ENCODE data around the gene UBE2U. TPM values are rescaled to one million over a fixed set of nuclear protein-coding genes. Genes with fewer than 3 reads are reported as not detected.

Gene UBE2U
- total and polyA plus RNA-seq, 2 of the 4 experiments (the other 2 are of a cell fraction): not detected

DNA sequence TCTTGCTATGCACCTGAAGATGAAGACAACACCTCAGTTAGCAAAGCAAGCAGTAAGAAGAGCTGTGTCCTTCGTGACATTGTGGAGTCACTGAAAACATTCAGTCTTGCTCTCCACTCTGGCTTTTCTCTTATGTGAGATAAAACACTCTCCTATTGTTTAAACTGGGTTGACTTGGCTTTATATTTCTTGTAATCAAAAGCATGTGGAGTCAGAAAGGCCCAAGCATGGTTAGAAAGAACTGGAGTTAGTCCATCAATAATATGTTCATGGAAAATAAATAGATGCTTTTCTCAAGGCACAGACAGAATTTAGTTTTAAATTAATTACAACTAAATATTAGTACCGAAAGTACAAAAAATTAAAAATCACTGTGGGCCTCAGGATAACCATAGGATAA lies 61.7 kb downstream of the UBE2U start:
- Histone ChIP-seq H2AK5ac (ENCODE audit: low read depth, low read length) (no peak overlapping the region), H3K23ac (ENCODE audit: low read depth, low read length) (no peak overlapping the region), H3K9me1 (ENCODE audit: insufficient read depth, low read length) (no peaks in the 10 kb centered on the region), H3K36me3 (ENCODE audit: control insufficient read depth, insufficient read depth, low read length) (no peaks in the 10 kb centered on the region), H2BK120ac (ENCODE audit: low read depth, low read length) (no peak overlapping the region), H3K56ac (ENCODE audit: extremely low read depth, insufficient read depth, low read length) (no peak overlapping the region), H2BK5ac (ENCODE audit: low read depth, low read length, poor library complexity, severe bottlenecking) (no peak overlapping the region), H3K9ac (ENCODE audit: low read depth, low read length) (no peak overlapping the region), H4K5ac (ENCODE audit: low read depth, low read length) (no peak overlapping the region), H3K14ac (replicated peaks; ENCODE audit: low read depth, low read length) (no peak overlapping the region), H4K91ac (ENCODE audit: insufficient read depth, low read depth, low read length) (no peak overlapping the region), H3K9me3 (ENCODE audit: control insufficient read depth, insufficient read depth, low read length) (no peaks in the 10 kb centered on the region), H4K8ac (ENCODE audit: low read depth in 2 of 2, low read length in 2 of 2) (no peak overlapping the region), H2BK15ac (ENCODE audit: low read depth, low read length) (no peak overlapping the region), H3K4me2 (ENCODE audit: low read depth, low read length) (no peak overlapping the region), H3K18ac (ENCODE audit: low read depth, low read length) (no peak overlapping the region), H3K4ac (ENCODE audit: low read depth, low read length) (no peak overlapping the region), H2AFZ (replicated peaks; ENCODE audit: low read length, poor library complexity) (no peak overlapping the region), H2BK20ac (ENCODE audit: low read depth, low read length) (no peak overlapping the region), H3K4me1 (ENCODE audit: control insufficient read depth, insufficient read depth, low read length) (no peaks in the 10 kb centered on the region), H3K27ac (ENCODE audit: insufficient read depth, low read length) (no peak overlapping the region), H4K20me1 (ENCODE audit: insufficient read depth, low read length) (no peaks in the 10 kb centered on the region), H3K27me3 (ENCODE audit: control insufficient read depth, insufficient read depth, low read length) (peaks cover 13% of the 10 kb centered on the region), H3K79me1 (ENCODE audit: low read depth in 1 of 2, low read length in 2 of 2) (no peaks in the 10 kb centered on the region), H3K4me3 (ENCODE audit: insufficient read depth, low read depth, low read length) (no peak overlapping the region), H2AK9ac (replicated peaks; ENCODE audit: low read depth, low read length, poor library complexity) (no peak overlapping the region)
- CTCF ChIA-PET: interaction anchor here (0.6 to 1.1 kb wide), 2 partner anchors 405 to 460 kb away, joined by 3 read pairs; no protein-coding TSS in a partner anchor
- in situ Hi-C loops (cut with MboI; ENCODE audit: low sequenced_read_pairs): loop anchor here (5.0 to 25.0 kb wide), 4 partner anchors 410 to 953 kb away; partner anchors contain the start of gene FOXD3
- WGBS, 2 experiments (ENCODE audit: extremely low coverage in 2 of 2, insufficient read length in 1 of 2): no CpG with 5 or more reads among the region's 2 CpGs
- DNase-seq (no peak), ATAC-seq (ENCODE audit: low read depth) (no peak)
- dilution Hi-C loops (cut with HindIII; ENCODE audit: low sequenced_read_pairs, unreplicated experiment): no loop called here
- POLR2A ChIA-PET (ENCODE audit: unreplicated experiment): no interaction called here
- BruUV-seq (replicated peaks): no TSS peak
- TF ChIP-seq POLR2A (IDR thresholded peaks at IDR 0.05; ENCODE audit: low read depth, low read length) (no peak), MXI1 (IDR thresholded peaks at IDR 0.05; ENCODE audit: borderline replicate concordance, low read depth, low read length) (no peak), BHLHE40 (IDR thresholded peaks at IDR 0.05; ENCODE audit: low read depth, low read length) (no peak), MAZ (IDR thresholded peaks at IDR 0.05; ENCODE audit: borderline replicate concordance, low read depth, low read length) (no peak), NFE2L2 (IDR thresholded peaks at IDR 0.05; ENCODE audit: low read depth, low read length) (no peak), CHD1 (IDR thresholded peaks at IDR 0.05; ENCODE audit: low read depth, low read length) (no peak), RCOR1 (IDR thresholded peaks at IDR 0.05; ENCODE audit: insufficient replicate concordance, low read length) (no peak), SMC3 (IDR thresholded peaks at IDR 0.05; ENCODE audit: low read depth, low read length) (no peak), CEBPB (IDR thresholded peaks at IDR 0.05; ENCODE audit: low read depth, low read length) (no peak), MAFK (IDR thresholded peaks at IDR 0.05; ENCODE audit: low read depth, low read length) (no peak), RFX5 (IDR thresholded peaks at IDR 0.05; ENCODE audit: low read depth, low read length) (no peak), RAD21 (IDR thresholded peaks at IDR 0.05; ENCODE audit: low read length) (no peak)
- TF ChIP-seq, protein P1, sequence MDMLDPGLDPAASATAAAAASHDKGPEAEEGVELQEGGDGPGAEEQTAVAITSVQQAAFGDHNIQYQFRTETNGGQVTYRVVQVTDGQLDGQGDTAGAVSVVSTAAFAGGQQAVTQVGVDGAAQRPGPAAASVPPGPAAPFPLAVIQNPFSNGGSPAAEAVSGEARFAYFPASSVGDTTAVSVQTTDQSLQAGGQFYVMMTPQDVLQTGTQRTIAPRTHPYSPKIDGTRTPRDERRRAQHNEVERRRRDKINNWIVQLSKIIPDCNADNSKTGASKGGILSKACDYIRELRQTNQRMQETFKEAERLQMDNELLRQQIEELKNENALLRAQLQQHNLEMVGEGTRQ (IDR thresholded peaks at IDR 0.05; ENCODE audit: low read depth, low read length): no peak
- TF ChIP-seq, protein P2, sequence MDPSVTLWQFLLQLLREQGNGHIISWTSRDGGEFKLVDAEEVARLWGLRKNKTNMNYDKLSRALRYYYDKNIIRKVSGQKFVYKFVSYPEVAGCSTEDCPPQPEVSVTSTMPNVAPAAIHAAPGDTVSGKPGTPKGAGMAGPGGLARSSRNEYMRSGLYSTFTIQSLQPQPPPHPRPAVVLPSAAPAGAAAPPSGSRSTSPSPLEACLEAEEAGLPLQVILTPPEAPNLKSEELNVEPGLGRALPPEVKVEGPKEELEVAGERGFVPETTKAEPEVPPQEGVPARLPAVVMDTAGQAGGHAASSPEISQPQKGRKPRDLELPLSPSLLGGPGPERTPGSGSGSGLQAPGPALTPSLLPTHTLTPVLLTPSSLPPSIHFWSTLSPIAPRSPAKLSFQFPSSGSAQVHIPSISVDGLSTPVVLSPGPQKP (IDR thresholded peaks at IDR 0.05; ENCODE audit: borderline replicate concordance, low read depth, low read length): no peak
- intact Hi-C loops (cut with micrococcal nuclease): loop anchor here (5.0 kb wide), 1 partner anchor 1422 kb away; no protein-coding TSS in a partner anchor
